Muscle of leg (tissue), 11 donors: ENCODE data around the gene NREP. TPM values are rescaled to one million over a fixed set of nuclear protein-coding genes. Genes with fewer than 3 reads are reported as not detected.

Experiments
- DNase-seq: peaks from one replicate; pipeline ENCODE4 v3.0.0; 2013
- H3K27ac ChIP-seq: one replicate; pipeline ENCODE4 v1.5.1; 2013; ENCODE audit warnings: mild to moderate bottlenecking, low read length, control low read depth
- H3K27me3 ChIP-seq: one replicate; pipeline ENCODE4 v1.6.1; 2013; ENCODE audit warnings: low read length; ENCODE audit not compliant: control insufficient read depth, insufficient read depth
- H3K36me3 ChIP-seq: one replicate; pipeline ENCODE4 v1.6.1; 2013; ENCODE audit warnings: low read length; ENCODE audit not compliant: control insufficient read depth, insufficient read depth
- H3K4me1 ChIP-seq: one replicate; pipeline ENCODE4 v1.6.1; 2013; ENCODE audit warnings: low read length; ENCODE audit not compliant: control insufficient read depth, insufficient read depth
- H3K4me3 ChIP-seq: one replicate; pipeline ENCODE4 v1.5.1; 2013; ENCODE audit warnings: low read length, control low read depth
- H3K9me3 ChIP-seq: replicated peaks from 2 replicates; pipeline ENCODE4 v1.6.1; 2013; ENCODE audit warnings: low read depth, low read length; ENCODE audit not compliant: control insufficient read depth
- WGBS: methylation state at CpG from one replicate; pipeline ENCODE4 v1.1.5; 2013; ENCODE audit warnings: missing lambda C conversion rate; ENCODE audit not compliant: insufficient coverage; 5-methylcytosine and 5-hydroxymethylcytosine counted together
- polyA plus RNA-seq, 8 donors: library from polyadenylated mRNA; unstranded; fragments of 120-200 nt; gene quantifications; one replicate each; pipeline versions ENCODE4 v1.2.1 to v1.2.3, GENCODE V29; 2013; ENCODE audit warnings: inconsistent platforms in 1 of 8, low replicate concordance in 1 of 8; ENCODE audit not compliant: insufficient read length in 8 of 8, insufficient read depth in 1 of 8
- total RNA-seq: library from RNA; stranded (reverse); fragments of 120-200 nt; gene quantifications from one replicate; pipeline ENCODE4 v1.2.4, GENCODE V29; 2013

The NREP gene
- total and polyA plus RNA-seq, 9 donors = 230 to 393 (median 338) TPM

GRCh38 chr5:111704452-111705085 lies 52.4 kb downstream of the NREP start:
- Histone ChIP-seq H3K9me3 (no peaks in the 10 kb centered on the region), H3K4me3 (no peak overlapping the region), H3K27ac (no peak overlapping the region), H3K4me1 (no peaks in the 10 kb centered on the region), H3K36me3 (no peaks in the 10 kb centered on the region), H3K27me3 (no peaks in the 10 kb centered on the region)
- WGBS = 86% methylated on average over 1 of the region's 2 CpGs
- no peak for DNase-seq

GRCh38 chr5:111703662-111704061 lies 53.3 kb downstream of the NREP start:
- no peaks in the 10 kb centered on the region for H3K4me1 ChIP-seq
- no peak for DNase-seq
- H3K27me3 ChIP-seq = no peaks in the 10 kb centered on the region
- no peak overlapping the region for H3K27ac ChIP-seq
- no peaks in the 10 kb centered on the region for H3K36me3 ChIP-seq
- H3K4me3 ChIP-seq = no peak overlapping the region
- WGBS = no CpG with 5 or more reads among the region's 3 CpGs
- no peaks in the 10 kb centered on the region for H3K9me3 ChIP-seq

- WGBS = 80% methylated on average over 4 of the region's 6 CpGs
- H3K4me3 ChIP-seq = no peak overlapping the region
- H3K27me3 ChIP-seq = no peaks in the 10 kb centered on the region
- peaks cover 2% of the 10 kb centered on the region for H3K4me1 ChIP-seq
- DNase-seq = no peak
- no peaks in the 10 kb centered on the region for H3K9me3 ChIP-seq
- H3K36me3 ChIP-seq = no peaks in the 10 kb centered on the region
- H3K27ac ChIP-seq = no peak overlapping the region
Observed at GRCh38 chr5:111699976-111700375, 57.0 kb downstream of the NREP start.

- Histone ChIP-seq H3K27me3 (no peaks in the 10 kb centered on the region), H3K9me3 (no peaks in the 10 kb centered on the region), H3K27ac (no peak overlapping the region), H3K4me3 (no peak overlapping the region), H3K36me3 (no peaks in the 10 kb centered on the region), H3K4me1 (peaks cover 2% of the 10 kb centered on the region)
- no CpG with 5 or more reads among the region's 1 CpG for WGBS
- no peak for DNase-seq
Observed at GRCh38 chr5:111699324-111699723, 57.7 kb downstream of the NREP start.

- WGBS = 63% methylated on average over 4 of the region's 6 CpGs
- no peak for DNase-seq
- no peak overlapping the region for H3K4me3 ChIP-seq
- no peak overlapping the region for H3K27ac ChIP-seq
- H3K4me1 ChIP-seq = peaks cover 2% of the 10 kb centered on the region
- H3K27me3 ChIP-seq = no peaks in the 10 kb centered on the region
- no peaks in the 10 kb centered on the region for H3K36me3 ChIP-seq
- no peaks in the 10 kb centered on the region for H3K9me3 ChIP-seq
Observed at GRCh38 chr5:111697881-111698757, 58.9 kb downstream of the NREP start.

GRCh38 chr5:111697215-111697614 lies 59.8 kb downstream of the NREP start:
- Histone ChIP-seq H3K27me3 (no peaks in the 10 kb centered on the region), H3K4me1 (peaks cover 2% of the 10 kb centered on the region), H3K27ac (no peak overlapping the region), H3K9me3 (no peaks in the 10 kb centered on the region), H3K4me3 (no peak overlapping the region), H3K36me3 (no peaks in the 10 kb centered on the region)
- WGBS = no CpG with 5 or more reads among the region's 6 CpGs
- peak; percentile 62 for DNase-seq

GRCh38 chr5:111695991-111696390 lies 61.0 kb downstream of the NREP start:
- Histone ChIP-seq H3K36me3 (no peaks in the 10 kb centered on the region), H3K27ac (no peak overlapping the region), H3K4me3 (no peak overlapping the region), H3K4me1 (peaks cover 2% of the 10 kb centered on the region), H3K9me3 (no peaks in the 10 kb centered on the region), H3K27me3 (no peaks in the 10 kb centered on the region)
- DNase-seq = no peak
- no CpG with 5 or more reads among the region's 1 CpG for WGBS

- Histone ChIP-seq H3K4me3 (no peak overlapping the region), H3K36me3 (no peaks in the 10 kb centered on the region), H3K9me3 (no peaks in the 10 kb centered on the region), H3K4me1 (peaks cover 2% of the 10 kb centered on the region), H3K27me3 (no peaks in the 10 kb centered on the region), H3K27ac (no peak overlapping the region)
- WGBS = no CpG with 5 or more reads among the region's 1 CpG
- DNase-seq = no peak
Observed at GRCh38 chr5:111694133-111694532, 62.9 kb downstream of the NREP start.

GRCh38 chr5:111691914-111692313 lies 65.1 kb downstream of the NREP start:
- DNase-seq = no peak
- no peak overlapping the region for H3K4me3 ChIP-seq
- no peaks in the 10 kb centered on the region for H3K36me3 ChIP-seq
- H3K27ac ChIP-seq = no peak overlapping the region
- WGBS = no CpG with 5 or more reads among the region's 2 CpGs
- H3K4me1 ChIP-seq = no peaks in the 10 kb centered on the region
- no peaks in the 10 kb centered on the region for H3K27me3 ChIP-seq
- H3K9me3 ChIP-seq = no peaks in the 10 kb centered on the region

- H3K27ac ChIP-seq = no peak overlapping the region
- H3K36me3 ChIP-seq = no peaks in the 10 kb centered on the region
- no peaks in the 10 kb centered on the region for H3K27me3 ChIP-seq
- H3K9me3 ChIP-seq = no peaks in the 10 kb centered on the region
- no peak for DNase-seq
- H3K4me3 ChIP-seq = no peak overlapping the region
- H3K4me1 ChIP-seq = no peaks in the 10 kb centered on the region
- WGBS = no CpG with 5 or more reads among the region's 3 CpGs
Observed at GRCh38 chr5:111691508-111691907, 65.5 kb downstream of the NREP start.
